WERI-Rb-1 (cell line): ENCODE results near the gene MEG3.

Experiments
- DNase-seq: peaks from one replicate; pipeline ENCODE4 v3.0.0-alpha.2; 2020
- H3K27ac ChIP-seq: fragments of 250-450 bp; sonication (Bioruptor Pico); 2 replicates; pipeline ENCODE4 v1.5.1; 2020; ENCODE audit warnings: mild to moderate bottlenecking, moderate library complexity
- H3K27me3 ChIP-seq: fragments of 250-450 bp; sonication (Bioruptor Pico); 2 replicates; pipeline ENCODE4 v1.5.1; 2021; ENCODE audit warnings: mild to moderate bottlenecking, low read depth, moderate library complexity; ENCODE audit not compliant: insufficient read depth, severe bottlenecking
- H3K36me3 ChIP-seq: fragments of 250-450 bp; sonication (Bioruptor Pico); 2 replicates; pipeline ENCODE4 v1.5.1; 2020; ENCODE audit warnings: mild to moderate bottlenecking, moderate library complexity
- H3K4me3 ChIP-seq: 2 replicates; pipeline ENCODE4 v1.5.1; 2011; ENCODE audit warnings: low read depth, mild to moderate bottlenecking, control low read depth, low read length
- H3K9me3 ChIP-seq: fragments of 250-450 bp; sonication (Bioruptor Pico); 2 replicates; pipeline ENCODE4 v1.5.1; 2021; ENCODE audit warnings: mild to moderate bottlenecking, moderate library complexity; ENCODE audit not compliant: severe bottlenecking
- CTCF ChIP-seq: IDR thresholded peaks from 2 replicates; pipeline ENCODE4 v1.5.1; 2011; ENCODE audit warnings: low read depth, mild to moderate bottlenecking, control low read depth, inconsistent platforms, low read length

MEG3 gene

DNA sequence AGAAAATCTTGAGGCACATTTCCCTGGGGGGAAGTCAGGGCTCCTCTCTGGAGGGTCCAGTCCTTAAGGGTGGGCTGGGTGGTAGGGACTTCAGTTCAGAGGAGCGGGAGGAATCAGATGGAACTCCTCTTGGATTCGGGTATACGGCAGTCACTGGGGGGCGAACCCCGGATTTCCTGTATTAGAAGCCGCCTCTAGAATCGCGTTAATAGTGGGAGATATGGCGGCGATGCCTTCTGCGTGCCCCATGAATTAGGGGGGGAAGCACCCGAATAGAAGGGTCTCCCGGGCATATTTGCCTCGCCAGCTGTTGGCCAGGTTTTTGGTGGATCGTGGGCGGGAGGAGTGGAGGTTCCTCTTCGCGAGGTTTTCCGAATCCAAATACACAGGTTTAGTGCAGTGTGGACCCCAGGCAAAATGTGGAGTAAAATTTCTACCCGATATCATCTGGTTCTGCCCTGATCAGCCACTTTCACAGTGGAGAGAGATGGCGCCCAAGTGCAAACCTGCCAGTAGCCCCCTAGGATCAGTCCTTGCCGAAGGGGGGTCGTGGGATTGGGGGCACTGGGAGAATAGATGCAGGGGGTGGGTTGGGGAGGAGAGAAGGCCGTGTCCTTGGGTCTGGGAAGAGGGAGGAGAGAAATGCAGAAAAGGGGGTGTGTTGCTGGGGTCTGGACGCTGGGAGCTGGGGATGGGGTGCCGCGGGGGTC is 628 bp downstream of the MEG3 start:
- Histone ChIP-seq H3K27me3 (peaks cover 37% of the 10 kb centered on the region), H3K36me3 (no peaks in the 10 kb centered on the region), H3K4me3 (peak overlapping the region; percentile 36), H3K9me3 (peaks cover 6% of the 10 kb centered on the region), H3K27ac (no peak overlapping the region)
- no peak for TF ChIP-seq CTCF
- no peak for DNase-seq

- no peak overlapping the region for H3K27ac ChIP-seq
- peak; percentile 58 for TF ChIP-seq CTCF
- H3K27me3 ChIP-seq, result peaks cover 37% of the 10 kb centered on the region
- peak overlapping the region; percentile 6; the same call in 1 of the 2 replicates for H3K4me3 ChIP-seq
- peak; percentile 46 for DNase-seq
- H3K36me3 ChIP-seq, result no peaks in the 10 kb centered on the region
- peaks cover 6% of the 10 kb centered on the region for H3K9me3 ChIP-seq
These were observed 1.4 kb downstream of the MEG3 start for GRCh38 chr14:100827101-100828021.

GRCh38 chr14:100828031-100828769 is 2.3 kb downstream of the MEG3 start:
- Histone ChIP-seq H3K4me3 (0 out of 2 replicates have a peak overlapping the region, but pooled peaks have one; percentile 3), H3K36me3 (no peaks in the 10 kb centered on the region), H3K27ac (no peak overlapping the region), H3K9me3 (peaks cover 6% of the 10 kb centered on the region), H3K27me3 (peaks cover 37% of the 10 kb centered on the region)
- peak; percentile 82 for TF ChIP-seq CTCF
- DNase-seq, result peak; percentile 55

GRCh38 chr14:100830681-100831080 is 4.8 kb downstream of the MEG3 start:
- H3K36me3 ChIP-seq, result no peaks in the 10 kb centered on the region
- H3K27ac ChIP-seq, result peak overlapping the region; percentile 51
- H3K9me3 ChIP-seq, result peaks cover 6% of the 10 kb centered on the region
- TF ChIP-seq CTCF, result no peak
- peak; percentile 76 for DNase-seq
- H3K27me3 ChIP-seq, result peaks cover 21% of the 10 kb centered on the region
- no peak overlapping the region for H3K4me3 ChIP-seq

- H3K4me3 ChIP-seq, result no peak overlapping the region
- H3K27ac ChIP-seq, result peak overlapping the region; percentile 52
- DNase-seq, result peak; percentile 41
- H3K36me3 ChIP-seq, result no peaks in the 10 kb centered on the region
- H3K9me3 ChIP-seq, result peaks cover 6% of the 10 kb centered on the region
- no peak for TF ChIP-seq CTCF
- peaks cover 5% of the 10 kb centered on the region for H3K27me3 ChIP-seq
These were observed 6.5 kb downstream of the MEG3 start for GRCh38 chr14:100832311-100832960.
